Calu3 (cell line): Measurements from ENCODE around the gene SPHK2. TPM values are rescaled to one million over a fixed set of nuclear protein-coding genes. Genes with fewer than 3 reads are reported as not detected.

Experiments
- BruUV-seq: library from RNA; stranded (reverse); fragments of 400-500 nt; replicated peaks from 2 replicates; lab custom pipeline; 2021; lab: Mats Ljungman, UMichigan
- CTCF ChIA-PET: fragments of 300-600 bp; sonication (Branson Sonifier 250); formaldehyde crosslinking; loops from one replicate; lab custom pipeline; 2022; ENCODE audit warnings: antibody characterized with exemption; lab: Charles Lee
- DNase-seq: peaks from one replicate; pipeline ENCODE4 v3.0.0; 2022
- H3K27ac Mint-ChIP-seq: one replicate; pipeline ENCODE4 v1.8.0; 2022; ENCODE audit warnings: mixed read lengths; ENCODE audit not compliant: unreplicated experiment
- H3K27me3 Mint-ChIP-seq: one replicate; pipeline ENCODE4 v1.8.0; 2022; ENCODE audit warnings: mixed read lengths; ENCODE audit not compliant: unreplicated experiment
- H3K36me3 Mint-ChIP-seq: one replicate; pipeline ENCODE4 v1.8.0; 2022; ENCODE audit warnings: mild to moderate bottlenecking, moderate library complexity, mixed read lengths; ENCODE audit not compliant: insufficient read depth, unreplicated experiment
- H3K4me1 Mint-ChIP-seq: one replicate; pipeline ENCODE4 v1.8.0; 2022; ENCODE audit warnings: mild to moderate bottlenecking, low read depth, mixed read lengths; ENCODE audit not compliant: unreplicated experiment
- H3K4me3 Mint-ChIP-seq: one replicate; pipeline ENCODE4 v1.8.0; 2022; ENCODE audit warnings: mild to moderate bottlenecking, low read depth, moderate library complexity, mixed read lengths; ENCODE audit not compliant: unreplicated experiment
- H3K9me3 Mint-ChIP-seq: one replicate; pipeline ENCODE4 v1.8.0; 2022; ENCODE audit warnings: low read depth, mixed read lengths; ENCODE audit not compliant: unreplicated experiment
- CTCF ChIP-seq: fragments of 200-600 bp; IDR thresholded peaks from one replicate; pipeline ENCODE4 v1.8.0; 2022; ENCODE audit warnings: antibody characterized with exemption; ENCODE audit not compliant: unreplicated experiment
- intact Hi-C: fragments of 100-400 bp; cut with micrococcal nuclease; formaldehyde crosslinking; loops from one replicate; pipeline ENCODE4 v1.10.0; 2022; ENCODE audit not compliant: unreplicated experiment
- total RNA-seq: library from RNA; stranded (reverse); gene quantifications from 2 replicates; pipeline ENCODE4 v1.2.3, GENCODE V29; 2022

The SPHK2 gene
- total RNA-seq, 1 experiment from 2014 or later, result 24.2 TPM

- Mint-ChIP-seq H3K27me3 (peaks cover 12% of the 10 kb centered on the region), H3K4me1 (peaks cover 24% of the 10 kb centered on the region)
These were observed 14.7 kb downstream of the SPHK2 start for GRCh38 chr19:48634036-48634342.

GRCh38 chr19:48634424-48635262, 15.3 kb downstream of the SPHK2 start:
- H3K4me1 Mint-ChIP-seq, result peaks cover 31% of the 10 kb centered on the region
- peak; percentile 97 for DNase-seq
- peaks cover 67% of the 10 kb centered on the region for H3K36me3 Mint-ChIP-seq
- H3K9me3 Mint-ChIP-seq, result peaks cover 3% of the 10 kb centered on the region
- BruUV-seq, result no TSS peak
- H3K27ac Mint-ChIP-seq, result peak overlapping the region; percentile 61
- CTCF ChIA-PET, result interaction anchor here (0.6 kb wide), 1 partner anchor 32 kb away, joined by 7 read pairs; no protein-coding TSS in a partner anchor
- H3K27me3 Mint-ChIP-seq, result peaks cover 18% of the 10 kb centered on the region
- intact Hi-C loops, result loop anchor here (5.0 kb wide), 1 partner anchor 333 kb away; the partner anchor contains the start of gene FTL
- TF ChIP-seq CTCF, result no peak
- peak overlapping the region; percentile 70 for H3K4me3 Mint-ChIP-seq

More at GRCh38 chr19:48634036-48634342, 14.7 kb downstream of the SPHK2 start:
- intact Hi-C loops, result no loop called here
- H3K36me3 Mint-ChIP-seq, result peaks cover 72% of the 10 kb centered on the region
- BruUV-seq, result no TSS peak
- no peak for TF ChIP-seq CTCF
- peaks cover 3% of the 10 kb centered on the region for H3K9me3 Mint-ChIP-seq
- CTCF ChIA-PET, result interaction anchor here (0.6 kb wide), 1 partner anchor 31 kb away, joined by 7 read pairs; no protein-coding TSS in a partner anchor
- DNase-seq, result no peak
- no peak overlapping the region for H3K27ac Mint-ChIP-seq
- peak overlapping the region; percentile 70 for H3K4me3 Mint-ChIP-seq

GRCh38 chr19:48635263-48635965, 16.1 kb downstream of the SPHK2 start:
- peaks cover 26% of the 10 kb centered on the region for H3K27me3 Mint-ChIP-seq
- H3K4me1 Mint-ChIP-seq, result peaks cover 35% of the 10 kb centered on the region
- CTCF ChIA-PET, result no interaction called here

More at GRCh38 chr19:48635263-48635965, 16.1 kb downstream of the SPHK2 start:
- peaks cover 3% of the 10 kb centered on the region for H3K9me3 Mint-ChIP-seq
- intact Hi-C loops, result loop anchor here (5.0 kb wide), 1 partner anchor 332 kb away; the partner anchor contains the start of gene FTL
- TF ChIP-seq CTCF, result no peak
- BruUV-seq, result no TSS peak
- DNase-seq, result peak; percentile 81
- H3K36me3 Mint-ChIP-seq, result peaks cover 59% of the 10 kb centered on the region
- peak overlapping the region; percentile 70 for H3K4me3 Mint-ChIP-seq
- peak overlapping the region; percentile 61 for H3K27ac Mint-ChIP-seq
